GM12878 (cell line): ENCODE measurements around the gene GOLGA8B. TPM values are rescaled to one million over a fixed set of nuclear protein-coding genes. Genes with fewer than 3 reads are reported as not detected.

Experiments used
- ATAC-seq: fragments of 200-7000 bp; cut with Tn5 transposase; 3 replicates; pipeline ENCODE4 v1.9.1; 2020; ENCODE audit warnings: mild to moderate bottlenecking, moderate library complexity
- BruUV-seq: library from RNA; stranded (reverse); fragments of 400-500 nt; replicated peaks from 2 replicates; lab custom pipeline; 2021; lab: Mats Ljungman, UMichigan
- CTCF ChIA-PET: fragments of 300-600 bp; sonication (Branson Sonifier 250); formaldehyde crosslinking; extraction: SDS; loops from one replicate; lab custom pipeline; 2021; ENCODE audit warnings: inconsistent platforms; lab: Yijun Ruan, JAX
- POLR2A ChIA-PET: fragments of 350-600 bp; formaldehyde crosslinking; extraction: SDS; loops from one replicate; lab custom pipeline; 2021; ENCODE audit warnings: inconsistent platforms; lab: Charles Lee
- RAD21 ChIA-PET: fragments of 300-600 bp; sonication (Branson Sonifier 250); formaldehyde crosslinking; loops from one replicate; lab custom pipeline; 2023; ENCODE audit warnings: antibody characterized with exemption; ENCODE audit not compliant: unreplicated experiment; lab: Charles Lee
- SMC1A ChIA-PET: fragments of 300-600 bp; sonication (Branson Sonifier 250); formaldehyde crosslinking; loops from one replicate; lab custom pipeline; 2023; ENCODE audit not compliant: unreplicated experiment, uncharacterized antibody; lab: Charles Lee
- DNase-seq: peaks from one replicate; pipeline ENCODE4 v3.0.0-alpha.2; 2011; ENCODE audit warnings: low read depth, low spot score
- FAIRE-seq: peaks from 3 replicates; lab custom pipeline; 2011; peaks lifted over from hg19 to GRCh38; lab: Jason Lieb, UNC
- H2AFZ ChIP-seq: 2 replicates; pipeline ENCODE4 v1.6.0; 2011; ENCODE audit warnings: low read depth, low read length, control low read depth; ENCODE audit not compliant: control insufficient read depth
- H3K27ac ChIP-seq: 2 replicates; pipeline ENCODE4 v1.5.1; 2011; ENCODE audit warnings: control low read depth; ENCODE audit not compliant: control insufficient read depth, insufficient read depth
- H3K27me3 ChIP-seq, 2 experiments: replicated peaks in 1 of 2; 2 replicates each; pipeline versions ENCODE4 v1.6.0 to v1.6.1; 2011; ENCODE audit warnings: low read length in 1 of 2; ENCODE audit not compliant: control insufficient read depth in 2 of 2, insufficient read depth in 2 of 2
- H3K36me3 ChIP-seq, 2 experiments: 2 replicates each; pipeline ENCODE4 v1.5.1; 2011; ENCODE audit warnings: low read length in 1 of 2; ENCODE audit not compliant: control insufficient read depth in 2 of 2, insufficient read depth in 2 of 2
- H3K4me1 ChIP-seq: 2 replicates; pipeline ENCODE4 v1.6.1; 2011; ENCODE audit warnings: mild to moderate bottlenecking, low read length, moderate library complexity, mixed read lengths; ENCODE audit not compliant: control insufficient read depth, insufficient read depth
- H3K4me2 ChIP-seq: 2 replicates; pipeline ENCODE4 v1.6.0; 2011; ENCODE audit warnings: control low read depth; ENCODE audit not compliant: control insufficient read depth, insufficient read depth
- H3K4me3 ChIP-seq: fragments of 200-600 bp; sonication (generic); 2 replicates; pipeline ENCODE4 v1.5.1; 2016
- H3K79me2 ChIP-seq: 2 replicates; pipeline ENCODE4 v1.6.0; 2011; ENCODE audit warnings: low read length; ENCODE audit not compliant: control insufficient read depth, insufficient read depth
- H3K9ac ChIP-seq: 2 replicates; pipeline ENCODE4 v1.8.0; 2011; ENCODE audit warnings: low read length, control low read depth, mixed read lengths; ENCODE audit not compliant: control insufficient read depth, insufficient read depth
- H3K9me3 ChIP-seq: replicated peaks from 3 replicates; pipeline ENCODE4 v1.5.1; 2011; ENCODE audit warnings: mild to moderate bottlenecking, low read length; ENCODE audit not compliant: control insufficient read depth, insufficient read depth
- H4K20me1 ChIP-seq: 2 replicates; pipeline ENCODE4 v1.6.0; 2011; ENCODE audit not compliant: control insufficient read depth, insufficient read depth
- CBX3 ChIP-seq: fragments of 200-600 bp; sonication (generic); IDR thresholded peaks from 2 replicates; pipeline ENCODE4 v1.6.1; 2016; ENCODE audit warnings: low read depth, borderline replicate concordance
- DPF2 ChIP-seq: fragments of 450-650 bp; IDR thresholded peaks from 2 replicates; pipeline ENCODE4 v1.6.1; 2017; ENCODE audit warnings: mild to moderate bottlenecking
- RBBP5 ChIP-seq: fragments of 200-600 bp; sonication (generic); conservative IDR thresholded peaks from 2 replicates; pipeline ENCODE4 v1.6.1; 2016
- ZNF24 ChIP-seq: fragments of 450-650 bp; IDR thresholded peaks from 2 replicates; pipeline ENCODE4 v1.6.1; 2017; ENCODE audit warnings: antibody characterized with exemption, mild to moderate bottlenecking
- WGBS: methylation state at CpG from one replicate; pipeline ENCODE4 v1.1.6; 2016; ENCODE audit warnings: low lambda C conversion rate; ENCODE audit not compliant: insufficient replicate concordance, insufficient coverage; ENCODE audit errors: missing lambda C conversion rate; 5-methylcytosine and 5-hydroxymethylcytosine counted together
- in situ Hi-C: fragments of 300-500 bp; cut with MboI; formaldehyde crosslinking; loops from 9 replicates; pipeline ENCODE4 v1.14.3; 2018; ENCODE audit warnings: mixed read lengths
- intact Hi-C: fragments of 100-400 bp; cut with micrococcal nuclease; formaldehyde crosslinking; loops from one replicate; pipeline ENCODE4 v1.14.2; 2022; ENCODE audit not compliant: unreplicated experiment
- polyA plus RNA-seq, 11 experiments: library from polyadenylated mRNA; depleted of rRNA in 4 of 11; unstranded in 6 of 11; stranded (reverse) in 5 of 11; fragments of >200 nt; fragmentation: Nextera tagmentation in 4 of 11; fragmentation: Illumina TruSeq in 1 of 11; extraction: Ambion mirVana in 4 of 11; extraction: Trizol in 1 of 11; gene quantifications; 1 replicate in 1 of 11; 2 replicates in 10 of 11; pipeline versions ENCODE4 v1.2.1 to v1.2.3, GENCODE V29; 2011 to 2016; ENCODE audit warnings: inconsistent platforms in 2 of 11, missing spikeins in 2 of 11, low read depth in 1 of 11
- total RNA-seq, 4 experiments: library from RNA; depleted of rRNA in 3 of 4; stranded (reverse); fragments of >200 nt in 3 of 4; fragmentation: Illumina TruSeq in 1 of 4; extraction: Trizol in 1 of 4; gene quantifications; 2 replicates each; pipeline versions ENCODE4 v1.2.1 to v1.2.3, GENCODE V29; 2013 to 2021

Gene GOLGA8B
- total and polyA plus RNA-seq, 10 of the 15 experiments (the other 5 are each of a cell fraction or from before 2014, with no cell fraction given), result 18.5 to 302 (median 78.7) TPM

- H3K36me3 ChIP-seq, result no peaks in the 10 kb centered on the region
- ChIA-PET SMC1A (interaction anchor here (0.6 kb wide), 1 partner anchor 1513 kb away, joined by 3 read pairs; no protein-coding TSS in a partner anchor), RAD21 (no interaction called here), CTCF (interaction anchor here (0.6 to 1.1 kb wide), 4 partner anchors 10 to 522 kb away, joined by 3 to 4 read pairs (median 3); no protein-coding TSS in a partner anchor), POLR2A (no interaction called here)
- DNase-seq (no peak), FAIRE-seq (no peak), ATAC-seq (no peak)
- H3K27me3 ChIP-seq, result no peaks in the 10 kb centered on the region
- no peaks in the 10 kb centered on the region for H3K4me1 ChIP-seq
- BruUV-seq, result no TSS peak
- in situ Hi-C loops, result loop anchor here (25.0 kb wide), 1 partner anchor 291 kb away; no protein-coding TSS in a partner anchor
- 17% methylated on average over 2 of the region's 2 CpGs for WGBS
- H2AFZ ChIP-seq, result no peak overlapping the region
- no peaks in the 10 kb centered on the region for H3K79me2 ChIP-seq
- TF ChIP-seq CBX3, result no peak
- TF ChIP-seq DPF2, result no peak
- no peak for TF ChIP-seq RBBP5
- intact Hi-C loops, result no loop called here
- no peaks in the 10 kb centered on the region for H4K20me1 ChIP-seq
- H3K9me3 ChIP-seq, result no peaks in the 10 kb centered on the region
- H3K9ac ChIP-seq, result no peak overlapping the region
- H3K27ac ChIP-seq, result no peak overlapping the region
- H3K4me2 ChIP-seq, result no peak overlapping the region
- no peak overlapping the region for H3K4me3 ChIP-seq
Observed at GRCh38 chr15:34620814-34621213, 37.4 kb upstream of the GOLGA8B start.

GRCh38 chr15:34620142-34620541 lies 36.7 kb upstream of the GOLGA8B start:
- H3K4me3 ChIP-seq, result no peak overlapping the region
- no peak for TF ChIP-seq ZNF24
- POLR2A ChIA-PET, result no interaction called here
- no peaks in the 10 kb centered on the region for H3K36me3 ChIP-seq
- no peak overlapping the region for H3K27ac ChIP-seq
- no peak overlapping the region for H3K9ac ChIP-seq
- intact Hi-C loops, result no loop called here
- no TSS peak for BruUV-seq
- no peaks in the 10 kb centered on the region for H3K79me2 ChIP-seq
- in situ Hi-C loops, result loop anchor here (25.0 kb wide), 1 partner anchor 292 kb away; no protein-coding TSS in a partner anchor
- ATAC-seq (no peak), DNase-seq (no peak), FAIRE-seq (no peak)
- H2AFZ ChIP-seq, result no peak overlapping the region
- H4K20me1 ChIP-seq, result no peaks in the 10 kb centered on the region
- RAD21 ChIA-PET, result no interaction called here
- CTCF ChIA-PET, result interaction anchor here (1.0 kb wide), 1 partner anchor 301 kb away, joined by 3 read pairs; no protein-coding TSS in a partner anchor
- no peaks in the 10 kb centered on the region for H3K9me3 ChIP-seq
- H3K4me2 ChIP-seq, result no peak overlapping the region
- SMC1A ChIA-PET, result interaction anchor here (0.6 kb wide), 1 partner anchor 1248 kb away, joined by 3 read pairs; no protein-coding TSS in a partner anchor
- H3K4me1 ChIP-seq, result no peaks in the 10 kb centered on the region
- H3K27me3 ChIP-seq, result no peaks in the 10 kb centered on the region
- WGBS, result 0% methylated on average over 1 of the region's 1 CpG
